ENCODE results near the gene GALNTL6. TPM values are rescaled to one million over a fixed set of nuclear protein-coding genes. Genes with fewer than 3 reads are reported as not detected.

The GALNTL6 gene
- total and polyA plus RNA-seq, 3 experiments from 2014 or later = not detected

DNA sequence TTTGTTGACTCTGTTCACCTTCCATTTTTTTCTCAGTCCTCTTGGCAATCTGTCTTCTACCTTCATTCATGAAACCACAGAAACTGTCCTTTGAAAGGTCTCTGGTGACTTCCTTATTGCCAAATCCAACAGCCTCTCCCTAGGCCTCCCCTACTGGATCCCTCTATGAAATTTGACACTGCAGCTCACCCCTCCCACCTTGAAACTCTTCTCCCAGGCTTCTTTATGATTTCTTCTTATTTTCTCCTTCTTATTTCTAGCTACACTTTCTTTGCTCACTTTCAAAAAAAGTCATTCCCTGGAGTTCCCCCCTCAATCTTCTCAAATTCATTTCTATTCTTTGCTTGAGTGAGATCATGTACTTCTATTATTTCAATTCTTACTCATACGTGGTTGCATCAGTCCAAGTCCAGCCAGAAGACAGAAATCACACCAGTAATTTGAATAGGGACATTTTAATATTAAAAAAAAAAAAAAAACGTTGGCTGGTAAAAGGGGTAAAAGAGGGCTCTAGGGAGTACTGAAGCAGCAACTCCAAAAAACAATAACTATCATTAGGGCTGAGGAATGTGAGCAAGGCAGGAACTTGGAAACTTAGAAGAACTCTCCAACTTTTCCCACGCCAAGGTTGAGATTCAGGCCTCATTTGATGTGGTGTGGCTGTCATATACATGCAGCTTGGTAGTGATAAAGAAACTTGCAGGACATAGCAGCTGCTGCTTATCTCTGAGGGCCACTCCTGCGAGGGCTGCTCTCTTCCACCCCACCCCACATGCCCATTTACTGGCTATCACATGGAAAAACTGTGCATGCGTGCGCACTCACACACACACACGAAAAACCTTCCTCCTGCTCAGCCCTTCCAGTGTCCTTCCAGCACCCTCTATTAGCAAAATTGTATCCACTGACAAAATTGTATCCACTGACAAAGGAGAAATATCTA is 1185.6 kb downstream of the GALNTL6 start:
- ChIA-PET CTCF (no interaction called here), POLR2A (no interaction called here)
- no peaks in the 10 kb centered on the region for H3K36me3 Mint-ChIP-seq
- Histone ChIP-seq H3K27me3 (ENCODE audit: insufficient read depth, low read length, poor library complexity, severe bottlenecking) (no peaks in the 10 kb centered on the region), H3K4me3 (ENCODE audit: low read length) (no peak overlapping the region), H3K36me3 (ENCODE audit: insufficient read depth, low read length) (no peaks in the 10 kb centered on the region), H3K4me1 (ENCODE audit: insufficient read depth, low read length) (no peaks in the 10 kb centered on the region), H3K27ac (ENCODE audit: low read depth, low read length) (peak overlapping the region; percentile 35), H3K9me3 (ENCODE audit: low read length) (no peaks in the 10 kb centered on the region)
- H3K27ac Mint-ChIP-seq = peak overlapping the region in 1 of 8 donors; percentile 48
- no peaks in the 10 kb centered on the region for H3K9me3 Mint-ChIP-seq
- peaks cover 15 to 38% of the 10 kb centered on the region in 2 donors for H3K27me3 Mint-ChIP-seq
- H3K4me3 Mint-ChIP-seq = no peak overlapping the region
- H3K4me1 Mint-ChIP-seq = no peaks in the 10 kb centered on the region
- no peak for DNase-seq

DNA sequence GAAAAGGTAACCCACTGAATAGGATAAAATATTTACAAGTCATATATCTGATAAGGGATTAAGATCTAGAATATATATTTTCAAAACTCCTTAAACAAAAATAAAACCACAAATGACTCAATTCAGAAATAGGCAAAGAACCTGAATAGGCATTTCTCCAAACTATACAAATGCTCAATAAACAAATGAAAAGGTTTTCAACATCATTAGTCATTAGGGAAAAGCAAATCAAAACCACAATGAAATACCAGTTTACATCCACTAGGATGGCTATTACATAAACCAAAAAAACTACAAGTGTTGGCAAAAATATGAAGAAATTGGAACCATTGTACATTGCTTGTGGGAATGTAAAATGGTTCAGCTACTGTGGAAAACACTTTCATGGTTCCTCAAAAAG is 1188.4 kb downstream of the GALNTL6 start:
- peaks cover 15 to 25% of the 10 kb centered on the region in 2 donors for H3K27me3 Mint-ChIP-seq
- H3K9me3 Mint-ChIP-seq = no peaks in the 10 kb centered on the region
- no peaks in the 10 kb centered on the region for H3K36me3 Mint-ChIP-seq
- ChIA-PET CTCF (no interaction called here), POLR2A (no interaction called here)
- Histone ChIP-seq H3K27me3 (ENCODE audit: insufficient read depth, low read length, poor library complexity, severe bottlenecking) (no peaks in the 10 kb centered on the region), H3K36me3 (ENCODE audit: insufficient read depth, low read length) (no peaks in the 10 kb centered on the region), H3K9me3 (ENCODE audit: low read length) (no peaks in the 10 kb centered on the region), H3K4me1 (ENCODE audit: insufficient read depth, low read length) (no peaks in the 10 kb centered on the region), H3K27ac (ENCODE audit: low read depth, low read length) (no peak overlapping the region), H3K4me3 (ENCODE audit: low read length) (no peak overlapping the region)
- no peaks in the 10 kb centered on the region for H3K4me1 Mint-ChIP-seq
- no peak overlapping the region for H3K4me3 Mint-ChIP-seq
- no peak for DNase-seq
- H3K27ac Mint-ChIP-seq = no peak overlapping the region

GRCh38 chr4:173002830-173003561 is 1189.8 kb downstream of the GALNTL6 start:
- no peak for DNase-seq
- POLR2A ChIA-PET = no interaction called here

DNA sequence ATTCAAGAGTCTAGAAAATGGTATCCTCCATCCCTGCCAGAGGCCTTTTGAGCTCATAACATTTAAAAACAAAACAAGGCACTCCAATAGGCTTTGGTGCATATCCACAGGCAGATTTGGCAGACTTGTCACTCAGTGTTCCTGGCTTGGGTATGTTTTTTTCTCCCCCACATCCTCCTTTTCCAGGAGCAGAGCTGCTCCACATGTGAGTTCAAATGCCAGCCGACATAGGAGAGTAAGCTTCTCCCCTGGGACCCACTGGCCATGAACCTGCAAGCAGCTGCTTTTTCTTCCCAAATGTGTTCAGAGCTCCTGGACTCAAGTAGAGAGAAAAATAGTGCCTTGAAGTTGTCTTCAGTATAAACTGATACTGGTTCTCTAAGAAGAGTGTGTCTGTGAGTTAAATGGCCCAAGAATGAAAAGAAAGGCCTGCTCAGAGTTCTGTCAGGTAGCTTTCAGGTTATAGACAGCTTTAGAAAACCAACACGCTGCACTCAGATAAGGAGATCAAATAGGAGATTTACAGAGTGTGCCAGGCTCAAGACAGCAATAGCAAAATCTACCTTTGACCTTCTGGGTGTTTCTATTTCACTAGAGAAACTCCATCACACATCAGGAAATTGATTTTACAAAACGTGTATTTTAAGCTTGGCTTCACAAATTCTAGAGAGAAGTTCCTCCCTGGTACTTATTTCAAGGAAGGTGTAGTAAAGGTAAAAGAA is 1192.9 kb downstream of the GALNTL6 start:
- Histone ChIP-seq H3K27me3 (ENCODE audit: insufficient read depth, low read length, poor library complexity, severe bottlenecking) (no peaks in the 10 kb centered on the region), H3K9me3 (ENCODE audit: low read length) (no peaks in the 10 kb centered on the region), H3K4me3 (ENCODE audit: low read length) (no peak overlapping the region), H3K4me1 (ENCODE audit: insufficient read depth, low read length) (no peaks in the 10 kb centered on the region), H3K36me3 (ENCODE audit: insufficient read depth, low read length) (no peaks in the 10 kb centered on the region), H3K27ac (ENCODE audit: low read depth, low read length) (no peak overlapping the region)
- no peaks in the 10 kb centered on the region for H3K4me1 Mint-ChIP-seq
- H3K27ac Mint-ChIP-seq = no peak overlapping the region
- ChIA-PET POLR2A (no interaction called here), CTCF (interaction anchor here (2.2 kb wide), 1 partner anchor 296 kb away, joined by 11 read pairs; no protein-coding TSS in a partner anchor)
- peaks cover 4 to 6% of the 10 kb centered on the region in 2 donors for H3K27me3 Mint-ChIP-seq
- no peak overlapping the region for H3K4me3 Mint-ChIP-seq
- no peak for DNase-seq
- no peaks in the 10 kb centered on the region for H3K36me3 Mint-ChIP-seq
- H3K9me3 Mint-ChIP-seq = no peaks in the 10 kb centered on the region

More at GRCh38 chr4:173002830-173003561, 1189.8 kb downstream of the GALNTL6 start:
- no peak overlapping the region for H3K4me3 ChIP-seq (ENCODE audit: low read length)
- peaks cover 14 to 15% of the 10 kb centered on the region in 2 donors for H3K27me3 Mint-ChIP-seq
- CTCF ChIA-PET = no interaction called here
- no peak overlapping the region for H3K27ac Mint-ChIP-seq
- no peaks in the 10 kb centered on the region for H3K36me3 ChIP-seq (ENCODE audit: insufficient read depth, low read length)
- no peaks in the 10 kb centered on the region for H3K4me1 Mint-ChIP-seq
- H3K36me3 Mint-ChIP-seq = no peaks in the 10 kb centered on the region
- no peaks in the 10 kb centered on the region for H3K27me3 ChIP-seq (ENCODE audit: insufficient read depth, low read length, poor library complexity, severe bottlenecking)
- no peak overlapping the region for H3K4me3 Mint-ChIP-seq
- no peaks in the 10 kb centered on the region for H3K4me1 ChIP-seq (ENCODE audit: insufficient read depth, low read length)
- H3K9me3 ChIP-seq (ENCODE audit: low read length) = no peaks in the 10 kb centered on the region
- H3K9me3 Mint-ChIP-seq = no peaks in the 10 kb centered on the region
- H3K27ac ChIP-seq (ENCODE audit: low read depth, low read length) = no peak overlapping the region

DNA sequence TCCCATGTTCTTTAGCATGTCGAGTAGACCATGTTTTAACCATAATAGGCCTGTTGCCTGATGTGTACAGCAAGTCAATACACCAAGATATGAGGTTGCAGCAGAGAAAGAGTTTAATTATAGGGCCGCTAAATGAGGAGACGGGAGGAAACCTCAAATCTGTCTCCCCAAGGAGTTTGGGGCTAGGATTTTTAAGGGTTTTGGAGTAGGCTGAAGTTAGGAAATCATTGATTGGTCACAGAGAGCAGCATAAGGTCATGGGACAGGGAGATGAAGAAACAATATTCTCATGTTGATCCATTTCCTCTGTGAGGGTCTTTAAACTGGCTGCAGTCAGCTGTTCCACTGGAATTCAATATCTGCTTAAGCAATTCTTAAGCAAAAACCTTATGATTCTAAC is 1195.2 kb downstream of the GALNTL6 start:
- Histone ChIP-seq H3K4me3 (ENCODE audit: low read length) (no peak overlapping the region), H3K4me1 (ENCODE audit: insufficient read depth, low read length) (no peaks in the 10 kb centered on the region), H3K27me3 (ENCODE audit: insufficient read depth, low read length, poor library complexity, severe bottlenecking) (no peaks in the 10 kb centered on the region), H3K27ac (ENCODE audit: low read depth, low read length) (no peak overlapping the region), H3K9me3 (ENCODE audit: low read length) (no peaks in the 10 kb centered on the region), H3K36me3 (ENCODE audit: insufficient read depth, low read length) (no peaks in the 10 kb centered on the region)
- H3K4me1 Mint-ChIP-seq = no peaks in the 10 kb centered on the region
- CTCF ChIA-PET = interaction anchor here (1.2 kb wide), 1 partner anchor 292 kb away, joined by 3 read pairs; no protein-coding TSS in a partner anchor
- no peaks in the 10 kb centered on the region for H3K36me3 Mint-ChIP-seq
- H3K27me3 Mint-ChIP-seq = peaks cover 6% of the 10 kb centered on the region in 2 donors
- H3K9me3 Mint-ChIP-seq = no peaks in the 10 kb centered on the region
- no peak overlapping the region for H3K4me3 Mint-ChIP-seq
- no peak overlapping the region for H3K27ac Mint-ChIP-seq
- DNase-seq = no peak
- POLR2A ChIA-PET = no interaction called here

DNA sequence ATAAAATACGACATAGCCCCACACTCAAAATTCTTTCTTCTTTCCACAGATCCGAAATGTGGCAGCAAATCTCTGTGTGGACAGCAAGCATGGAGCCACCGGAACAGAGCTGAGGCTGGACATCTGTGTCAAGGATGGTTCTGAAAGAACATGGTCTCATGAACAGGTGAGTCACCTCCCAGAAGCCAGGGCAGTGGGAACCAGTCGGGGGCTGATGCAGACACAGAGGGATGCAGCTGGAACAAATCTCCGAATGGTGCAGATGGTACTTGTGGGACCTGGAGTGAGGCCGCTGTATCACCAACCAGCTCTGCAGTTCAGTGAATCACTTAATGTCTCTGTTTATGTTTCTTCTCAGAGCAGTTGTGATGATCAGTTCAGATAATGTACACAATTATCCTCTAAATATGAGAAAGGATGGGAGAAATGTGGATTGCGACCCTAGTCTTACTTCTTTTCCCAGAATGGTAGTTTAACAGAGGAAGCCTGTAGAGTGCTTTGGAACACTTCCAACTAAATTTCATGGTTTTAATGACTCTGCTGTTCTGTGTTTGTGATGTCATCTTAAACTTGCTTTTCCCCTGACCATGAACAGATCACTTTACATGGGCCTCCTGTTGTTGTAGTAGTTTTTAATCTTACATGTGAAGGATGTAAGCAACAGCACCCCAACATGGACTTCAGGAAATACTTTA is 1196.1 kb downstream of the GALNTL6 start:
- Mint-ChIP-seq H3K4me1 (no peaks in the 10 kb centered on the region), H3K27ac (no peak overlapping the region), H3K36me3 (no peaks in the 10 kb centered on the region), H3K9me3 (no peaks in the 10 kb centered on the region), H3K4me3 (no peak overlapping the region), H3K27me3 (peaks cover 3 to 6% of the 10 kb centered on the region in 2 donors)
- Histone ChIP-seq H3K9me3 (ENCODE audit: low read length) (no peaks in the 10 kb centered on the region), H3K36me3 (ENCODE audit: insufficient read depth, low read length) (no peaks in the 10 kb centered on the region), H3K27me3 (ENCODE audit: insufficient read depth, low read length, poor library complexity, severe bottlenecking) (no peaks in the 10 kb centered on the region), H3K27ac (ENCODE audit: low read depth, low read length) (no peak overlapping the region), H3K4me1 (ENCODE audit: insufficient read depth, low read length) (no peaks in the 10 kb centered on the region), H3K4me3 (ENCODE audit: low read length) (no peak overlapping the region)
- CTCF ChIA-PET = interaction anchor here (1.0 to 1.2 kb wide), 2 partner anchors 291 to 412 kb away, joined by 3 read pairs; no protein-coding TSS in a partner anchor
- no peak for DNase-seq
- POLR2A ChIA-PET = no interaction called here

DNA sequence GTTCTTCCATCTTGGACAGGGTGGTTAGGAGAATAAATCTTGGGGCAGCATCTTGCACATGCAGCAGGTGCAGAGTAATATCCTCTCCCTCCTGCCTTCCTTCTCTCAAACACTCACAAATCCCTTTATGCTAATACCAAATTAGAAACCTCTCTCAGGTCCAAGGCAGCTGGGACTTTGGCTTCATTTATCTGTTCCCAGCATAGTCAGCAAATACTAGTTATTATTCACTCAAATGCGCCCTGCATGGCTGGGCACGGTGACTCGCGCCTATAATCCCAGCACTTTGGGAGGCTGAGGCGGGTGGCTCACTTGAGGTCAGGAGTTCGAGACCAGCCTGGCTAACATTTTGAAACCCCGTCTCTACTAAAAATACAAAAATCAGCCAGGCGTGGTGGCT is 1199.4 kb downstream of the GALNTL6 start:
- H3K27me3 ChIP-seq (ENCODE audit: insufficient read depth, low read length, poor library complexity, severe bottlenecking) = no peaks in the 10 kb centered on the region
- no peak overlapping the region for H3K4me3 ChIP-seq (ENCODE audit: low read length)
- no peaks in the 10 kb centered on the region for H3K9me3 ChIP-seq (ENCODE audit: low read length)
- ChIA-PET CTCF (interaction anchor here (0.7 to 3.5 kb wide), 13 partner anchors 8 to 405 kb away, joined by 3 to 43 read pairs (median 8); no protein-coding TSS in a partner anchor), POLR2A (no interaction called here)
- no peak overlapping the region for H3K4me3 Mint-ChIP-seq
- H3K9me3 Mint-ChIP-seq = no peaks in the 10 kb centered on the region
- DNase-seq = no peak
- H3K27ac Mint-ChIP-seq = no peak overlapping the region
- no peaks in the 10 kb centered on the region for H3K4me1 Mint-ChIP-seq
- H3K36me3 Mint-ChIP-seq = no peaks in the 10 kb centered on the region
- no peaks in the 10 kb centered on the region for H3K4me1 ChIP-seq (ENCODE audit: insufficient read depth, low read length)
- H3K36me3 ChIP-seq (ENCODE audit: insufficient read depth, low read length) = no peaks in the 10 kb centered on the region
- peaks cover 0 to 6% of the 10 kb centered on the region in 2 donors for H3K27me3 Mint-ChIP-seq
- H3K27ac ChIP-seq (ENCODE audit: low read depth, low read length) = no peak overlapping the region

Measured in CD8-positive, alpha-beta memory T cell (primary cell).